Fibroblast of skin of scalp (primary cell): ENCODE measurements around the gene NPR2. TPM values are rescaled to one million over a fixed set of nuclear protein-coding genes. Genes with fewer than 3 reads are reported as not detected.
A peak's percentile ranks its signal among the peaks of the same experiment; 100 is the strongest.

Source experiments
- DNase-seq: peaks from one replicate; pipeline ENCODE4 v3.0.0-alpha.2; 2013
- polyA plus RNA-seq, 2 experiments: library from polyadenylated mRNA; unstranded; fragments of 120-200 nt; gene quantifications; one replicate each; pipeline ENCODE4 v1.2.1, GENCODE V29; 2013; ENCODE audit not compliant: insufficient read length in 2 of 2

The NPR2 gene
- polyA plus RNA-seq (2013, experiment 1 of 2; ENCODE audit: insufficient read length): 30.3 TPM
- polyA plus RNA-seq (2013, experiment 2 of 2; ENCODE audit: insufficient read length): 34.0 TPM

GRCh38 chr9:35791297-35791921, at the start of gene NPR2:
TSS of gene NPR2 (plus strand) at chr9:35791591. CDS start at chr9:35792409, 818 bp downstream.
- peak; percentile 54 for DNase-seq

- DNase-seq: no peak
Measured at GRCh38 chr9:35741740-35742139, 49.7 kb upstream of the NPR2 start.

GRCh38 chr9:35743452-35743851, 47.9 kb upstream of the NPR2 start:
- no peak for DNase-seq

GRCh38 chr9:35743880-35744518, 47.4 kb upstream of the NPR2 start:
- no peak for DNase-seq

GRCh38 chr9:35745569-35745968, 45.8 kb upstream of the NPR2 start:
- DNase-seq: no peak

GRCh38 chr9:35746583-35746982, 44.8 kb upstream of the NPR2 start:
- no peak for DNase-seq

GRCh38 chr9:35748242-35748857, 43.0 kb upstream of the NPR2 start:
- DNase-seq: no peak

GRCh38 chr9:35748858-35749514, 42.4 kb upstream of the NPR2 start, which contains the start of the genes GBA2 and RGP1:
TSS of gene GBA2 (minus strand) at chr9:35749228. CDS start at chr9:35748704, 524 bp downstream.
TSS of gene RGP1 (plus strand) at chr9:35749287. CDS start at chr9:35749756, 469 bp downstream.
- peak; percentile 68 for DNase-seq

GRCh38 chr9:35749515-35750255, 41.7 kb upstream of the NPR2 start:
- no peak for DNase-seq

GRCh38 chr9:35750256-35750531, 41.2 kb upstream of the NPR2 start:
- DNase-seq: no peak

- DNase-seq: no peak
Measured at GRCh38 chr9:35753466-35753865, 37.9 kb upstream of the NPR2 start.

- no peak for DNase-seq
Measured at GRCh38 chr9:35754264-35754663, 37.1 kb upstream of the NPR2 start, which contains the start of gene MSMP. TSS of gene MSMP (minus strand) at chr9:35754276. CDS start at chr9:35754129, 147 bp downstream.

- no peak for DNase-seq
Measured at GRCh38 chr9:35755071-35755470, 36.3 kb upstream of the NPR2 start.

GRCh38 chr9:35756275-35757225, 34.8 kb upstream of the NPR2 start:
- DNase-seq: no peak

- DNase-seq: no peak
Measured at GRCh38 chr9:35757226-35757891, 34.0 kb upstream of the NPR2 start.

- no peak for DNase-seq
Measured at GRCh38 chr9:35757892-35758275, 33.5 kb upstream of the NPR2 start.

GRCh38 chr9:35758475-35759050, 32.8 kb upstream of the NPR2 start:
- no peak for DNase-seq

- DNase-seq: no peak
Measured at GRCh38 chr9:35759795-35760194, 31.6 kb upstream of the NPR2 start.

GRCh38 chr9:35760651-35761050, 30.7 kb upstream of the NPR2 start:
- peak; percentile 48 for DNase-seq

- DNase-seq: no peak
Measured at GRCh38 chr9:35763181-35763580, 28.2 kb upstream of the NPR2 start.
